IMR-90 (cell line): Measurements from ENCODE around the gene CAMTA1. TPM values are rescaled to one million over a fixed set of nuclear protein-coding genes. Genes with fewer than 3 reads are reported as not detected.

Source experiments
- ATAC-seq: fragments of 200-7000 bp; cut with Tn5 transposase; 2 replicates; pipeline ENCODE4 v1.9.1; 2020; ENCODE audit warnings: low read depth, mild to moderate bottlenecking, moderate library complexity
- BruUV-seq: library from RNA; stranded (reverse); fragments of 400-500 nt; replicated peaks from 2 replicates; lab custom pipeline; 2021; lab: Mats Ljungman, UMichigan
- CTCF ChIA-PET: fragments of 300-600 bp; formaldehyde crosslinking; extraction: SDS; loops from one replicate; lab custom pipeline; 2021; ENCODE audit warnings: antibody characterized with exemption; lab: Yijun Ruan, JAX
- POLR2A ChIA-PET: fragments of 300-600 bp; sonication (Branson Sonifier 250); formaldehyde crosslinking; loops from one replicate; lab custom pipeline; 2022; ENCODE audit warnings: antibody characterized with exemption; ENCODE audit not compliant: unreplicated experiment; lab: Charles Lee
- DNase-seq: peaks from one replicate; pipeline ENCODE4 v3.0.0; 2013
- H2AFZ ChIP-seq: replicated peaks from 2 replicates; pipeline ENCODE3; 2013; ENCODE audit warnings: low read length, mild to moderate bottlenecking; ENCODE audit not compliant: poor library complexity
- H2AK5ac ChIP-seq: 2 replicates; pipeline ENCODE4 v1.6.1; 2013; ENCODE audit warnings: low read depth, low read length, inconsistent platforms
- H2AK9ac ChIP-seq: replicated peaks from 2 replicates; pipeline ENCODE3; 2013; ENCODE audit warnings: mild to moderate bottlenecking, low read depth, low read length, moderate library complexity; ENCODE audit not compliant: poor library complexity
- H2BK120ac ChIP-seq: 2 replicates; pipeline ENCODE4 v1.6.1; 2013; ENCODE audit warnings: low read depth, low read length, inconsistent platforms
- H2BK15ac ChIP-seq: 3 replicates; pipeline ENCODE4 v1.6.1; 2013; ENCODE audit warnings: low read depth, low read length, inconsistent platforms
- H2BK20ac ChIP-seq: 2 replicates; pipeline ENCODE4 v1.6.1; 2013; ENCODE audit warnings: low read depth, mild to moderate bottlenecking, inconsistent platforms, low read length, moderate library complexity
- H2BK5ac ChIP-seq: 2 replicates; pipeline ENCODE4 v1.6.1; 2013; ENCODE audit warnings: mild to moderate bottlenecking, low read depth, low read length, inconsistent platforms; ENCODE audit not compliant: poor library complexity, severe bottlenecking
- H3K14ac ChIP-seq: replicated peaks from 2 replicates; pipeline ENCODE4 v1.6.1; 2013; ENCODE audit warnings: low read depth, low read length, inconsistent platforms
- H3K18ac ChIP-seq: 2 replicates; pipeline ENCODE4 v1.6.1; 2013; ENCODE audit warnings: low read depth, low read length, control low read depth
- H3K23ac ChIP-seq: 2 replicates; pipeline ENCODE4 v1.6.1; 2013; ENCODE audit warnings: low read depth, low read length, inconsistent platforms
- H3K27ac ChIP-seq: 2 replicates; pipeline ENCODE4 v1.5.1; 2013; ENCODE audit warnings: mild to moderate bottlenecking, control low read depth, low read length; ENCODE audit not compliant: insufficient read depth
- H3K27me3 ChIP-seq: 2 replicates; pipeline ENCODE4 v1.6.1; 2013; ENCODE audit warnings: low read length; ENCODE audit not compliant: control insufficient read depth, insufficient read depth
- H3K36me3 ChIP-seq: 2 replicates; pipeline ENCODE4 v1.6.1; 2013; ENCODE audit warnings: low read length, mixed read lengths; ENCODE audit not compliant: control insufficient read depth, insufficient read depth
- H3K4ac ChIP-seq: 2 replicates; pipeline ENCODE4 v1.6.1; 2013; ENCODE audit warnings: low read depth, low read length, inconsistent platforms
- H3K4me1 ChIP-seq: 2 replicates; pipeline ENCODE4 v1.6.1; 2013; ENCODE audit warnings: low read length, mixed read lengths; ENCODE audit not compliant: control insufficient read depth, insufficient read depth
- H3K4me2 ChIP-seq: 2 replicates; pipeline ENCODE4 v1.6.1; 2013; ENCODE audit warnings: low read depth, mild to moderate bottlenecking, control low read depth, low read length, moderate library complexity
- H3K4me3 ChIP-seq: 2 replicates; pipeline ENCODE4 v1.5.1; 2013; ENCODE audit warnings: low read depth, mild to moderate bottlenecking, control low read depth, low read length, moderate library complexity; ENCODE audit not compliant: insufficient read depth
- H3K56ac ChIP-seq: 2 replicates; pipeline ENCODE4 v1.6.1; 2013; ENCODE audit warnings: low read length, inconsistent platforms; ENCODE audit not compliant: insufficient read depth; ENCODE audit errors: extremely low read depth
- H3K79me1 ChIP-seq, 2 experiments: 2 replicates each; pipeline ENCODE4 v1.6.1; 2013; ENCODE audit warnings: low read length in 2 of 2, inconsistent platforms in 1 of 2, low read depth in 1 of 2
- H3K9ac ChIP-seq: 2 replicates; pipeline ENCODE4 v1.6.1; 2013; ENCODE audit warnings: low read depth, low read length, control low read depth
- H3K9me1 ChIP-seq: 2 replicates; pipeline ENCODE4 v1.6.1; 2013; ENCODE audit warnings: low read length, inconsistent platforms; ENCODE audit not compliant: insufficient read depth
- H3K9me3 ChIP-seq: 2 replicates; pipeline ENCODE4 v1.6.1; 2013; ENCODE audit warnings: low read length; ENCODE audit not compliant: control insufficient read depth, insufficient read depth
- H4K20me1 ChIP-seq: 2 replicates; pipeline ENCODE4 v1.6.1; 2013; ENCODE audit warnings: low read length, inconsistent platforms; ENCODE audit not compliant: insufficient read depth
- H4K5ac ChIP-seq: 2 replicates; pipeline ENCODE4 v1.6.1; 2013; ENCODE audit warnings: mild to moderate bottlenecking, low read depth, low read length, control low read depth
- H4K8ac ChIP-seq, 2 experiments: 2 replicates each; pipeline ENCODE4 v1.6.1; 2013; ENCODE audit warnings: low read depth in 2 of 2, low read length in 2 of 2, control low read depth in 1 of 2, inconsistent platforms in 1 of 2
- H4K91ac ChIP-seq: 2 replicates; pipeline ENCODE4 v1.6.1; 2013; ENCODE audit warnings: low read depth, low read length, inconsistent platforms; ENCODE audit not compliant: insufficient read depth
- CHD1 ChIP-seq: IDR thresholded peaks from 2 replicates; pipeline ENCODE4 v1.6.1; 2012; ENCODE audit warnings: low read depth, low read length, improper control_type of control experiment
- FOS ChIP-seq: fragments of 150-350 bp; IDR thresholded peaks from 2 replicates; pipeline ENCODE4 v1.6.1; 2016; ENCODE audit warnings: low read depth, low read length
- MAZ ChIP-seq: IDR thresholded peaks from 2 replicates; pipeline ENCODE4 v1.6.1; 2012; ENCODE audit warnings: low read depth, mild to moderate bottlenecking, low read length, improper control_type of control experiment, moderate library complexity, borderline replicate concordance
- MXI1 ChIP-seq: IDR thresholded peaks from 2 replicates; pipeline ENCODE4 v1.6.1; 2012; ENCODE audit warnings: low read depth, mild to moderate bottlenecking, low read length, moderate library complexity, borderline replicate concordance
- NFE2L2 ChIP-seq: fragments of 150-350 bp; IDR thresholded peaks from 2 replicates; pipeline ENCODE4 v1.6.1; 2016; ENCODE audit warnings: low read depth, mild to moderate bottlenecking, low read length
- POLR2A ChIP-seq: IDR thresholded peaks from 2 replicates; pipeline ENCODE4 v1.6.1; 2012; ENCODE audit warnings: mild to moderate bottlenecking, low read depth, low read length
- RAD21 ChIP-seq: IDR thresholded peaks from 2 replicates; pipeline ENCODE4 v1.6.1; 2012; ENCODE audit warnings: low read length, improper control_type of control experiment
- SMC3 ChIP-seq: fragments of 150-350 bp; IDR thresholded peaks from 2 replicates; pipeline ENCODE4 v1.6.1; 2016; ENCODE audit warnings: low read depth, mild to moderate bottlenecking, antibody characterized with exemption, low read length, moderate library complexity
- WGBS, 2 experiments: methylation state at CpG; one replicate each; pipeline versions ENCODE4 v1.1.5 to v1.1.7; 2013; ENCODE audit warnings: missing lambda C conversion rate in 2 of 2; ENCODE audit not compliant: insufficient read length in 1 of 2; ENCODE audit errors: extremely low coverage in 2 of 2; 5-methylcytosine and 5-hydroxymethylcytosine counted together
- dilution Hi-C: fragments of 300-500 bp; cut with HindIII; formaldehyde crosslinking; loops from one replicate; pipeline ENCODE4 v1.14.3; 2018; ENCODE audit warnings: low sequenced_read_pairs; ENCODE audit not compliant: unreplicated experiment
- in situ Hi-C: fragments of 300-500 bp; cut with MboI; formaldehyde crosslinking; loops from 3 replicates; pipeline ENCODE4 v1.14.3; 2019; ENCODE audit warnings: low sequenced_read_pairs, inconsistent platforms, mixed read lengths
- intact Hi-C: fragments of 100-400 bp; cut with micrococcal nuclease; formaldehyde crosslinking; loops from 2 replicates; pipeline ENCODE4 v1.10.0; 2022
- polyA plus RNA-seq, 3 experiments: library from polyadenylated mRNA; depleted of rRNA; stranded (reverse); fragments of >200 nt; gene quantifications; 2 replicates each; pipeline ENCODE4 v1.2.3, GENCODE V29; 2012; ENCODE audit warnings: low replicate concordance in 1 of 3
- total RNA-seq: library from RNA; depleted of rRNA; stranded (reverse); fragments of >200 nt; gene quantifications from 2 replicates; pipeline ENCODE4 v1.2.3, GENCODE V29; 2012
- TF ChIP-seq, protein P1 (sequence below): fragments of 150-350 bp; IDR thresholded peaks from 2 replicates; pipeline ENCODE4 v1.6.1; 2017; ENCODE audit warnings: mild to moderate bottlenecking, antibody characterized with exemption, low read length, low read depth
- TF ChIP-seq, protein P2 (sequence below): conservative IDR thresholded peaks from 2 replicates; pipeline ENCODE4 v1.5.1; 2012; ENCODE audit warnings: mild to moderate bottlenecking, low read depth, low read length, improper control_type of control experiment

Gene CAMTA1
- total and polyA plus RNA-seq, 2 of the 4 experiments (the other 2 are of a cell fraction): 35.5 to 74.3 TPM

DNA sequence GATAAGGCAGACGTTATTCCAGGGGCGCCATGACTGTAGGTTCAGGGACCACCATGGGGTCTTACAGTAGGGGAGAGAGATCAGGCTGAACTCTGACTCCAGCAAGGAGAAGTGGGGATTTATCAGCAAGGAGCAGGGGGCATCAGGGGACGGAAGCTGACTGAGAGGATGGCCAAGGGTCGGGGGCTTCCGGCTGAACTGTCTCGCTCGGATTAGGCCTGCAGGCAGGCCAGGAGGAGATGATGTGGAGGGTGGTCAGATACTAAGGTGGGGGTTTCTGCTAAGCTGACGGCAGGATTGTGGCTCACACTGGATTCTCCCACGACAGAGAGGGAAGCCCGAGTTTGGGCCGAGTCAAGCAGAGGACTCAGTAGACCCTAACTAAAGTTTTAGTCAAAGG, 798.9 kb downstream of the CAMTA1 start:
- Histone ChIP-seq H3K9ac (no peak overlapping the region), H2BK20ac (no peak overlapping the region), H4K5ac (no peak overlapping the region), H4K20me1 (no peaks in the 10 kb centered on the region), H2BK120ac (no peak overlapping the region), H2AFZ (no peak overlapping the region), H3K27me3 (peaks cover 19% of the 10 kb centered on the region), H3K23ac (no peak overlapping the region), H3K4me2 (no peak overlapping the region), H3K9me1 (no peaks in the 10 kb centered on the region), H3K14ac (no peak overlapping the region), H4K91ac (no peak overlapping the region), H3K4me1 (no peaks in the 10 kb centered on the region), H3K18ac (no peak overlapping the region), H3K79me1 (no peaks in the 10 kb centered on the region), H2AK9ac (no peak overlapping the region), H4K8ac (no peak overlapping the region), H3K27ac (no peak overlapping the region), H3K4me3 (no peak overlapping the region), H3K4ac (no peak overlapping the region), H3K36me3 (no peaks in the 10 kb centered on the region), H3K56ac (no peak overlapping the region), H2BK5ac (no peak overlapping the region), H2BK15ac (no peak overlapping the region), H3K9me3 (peaks cover 3% of the 10 kb centered on the region; the same call in 1 of the 2 replicates), H2AK5ac (no peak overlapping the region)
- BruUV-seq: no TSS peak
- intact Hi-C loops (no loop called here), in situ Hi-C loops (no loop called here), dilution Hi-C loops (no loop called here)
- TF ChIP-seq CHD1: no peak
- TF ChIP-seq MAZ: no peak
- TF ChIP-seq FOS: no peak
- TF ChIP-seq SMC3: no peak
- TF ChIP-seq, protein P1, sequence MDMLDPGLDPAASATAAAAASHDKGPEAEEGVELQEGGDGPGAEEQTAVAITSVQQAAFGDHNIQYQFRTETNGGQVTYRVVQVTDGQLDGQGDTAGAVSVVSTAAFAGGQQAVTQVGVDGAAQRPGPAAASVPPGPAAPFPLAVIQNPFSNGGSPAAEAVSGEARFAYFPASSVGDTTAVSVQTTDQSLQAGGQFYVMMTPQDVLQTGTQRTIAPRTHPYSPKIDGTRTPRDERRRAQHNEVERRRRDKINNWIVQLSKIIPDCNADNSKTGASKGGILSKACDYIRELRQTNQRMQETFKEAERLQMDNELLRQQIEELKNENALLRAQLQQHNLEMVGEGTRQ: no peak
- no peak for TF ChIP-seq POLR2A
- TF ChIP-seq MXI1: no peak
- TF ChIP-seq, protein P2, sequence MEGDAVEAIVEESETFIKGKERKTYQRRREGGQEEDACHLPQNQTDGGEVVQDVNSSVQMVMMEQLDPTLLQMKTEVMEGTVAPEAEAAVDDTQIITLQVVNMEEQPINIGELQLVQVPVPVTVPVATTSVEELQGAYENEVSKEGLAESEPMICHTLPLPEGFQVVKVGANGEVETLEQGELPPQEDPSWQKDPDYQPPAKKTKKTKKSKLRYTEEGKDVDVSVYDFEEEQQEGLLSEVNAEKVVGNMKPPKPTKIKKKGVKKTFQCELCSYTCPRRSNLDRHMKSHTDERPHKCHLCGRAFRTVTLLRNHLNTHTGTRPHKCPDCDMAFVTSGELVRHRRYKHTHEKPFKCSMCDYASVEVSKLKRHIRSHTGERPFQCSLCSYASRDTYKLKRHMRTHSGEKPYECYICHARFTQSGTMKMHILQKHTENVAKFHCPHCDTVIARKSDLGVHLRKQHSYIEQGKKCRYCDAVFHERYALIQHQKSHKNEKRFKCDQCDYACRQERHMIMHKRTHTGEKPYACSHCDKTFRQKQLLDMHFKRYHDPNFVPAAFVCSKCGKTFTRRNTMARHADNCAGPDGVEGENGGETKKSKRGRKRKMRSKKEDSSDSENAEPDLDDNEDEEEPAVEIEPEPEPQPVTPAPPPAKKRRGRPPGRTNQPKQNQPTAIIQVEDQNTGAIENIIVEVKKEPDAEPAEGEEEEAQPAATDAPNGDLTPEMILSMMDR: no peak
- TF ChIP-seq RAD21: no peak
- no peak for TF ChIP-seq NFE2L2
- ChIA-PET CTCF (no interaction called here), POLR2A (no interaction called here)
- ATAC-seq: no peak
- no peak for DNase-seq
- WGBS, 2 experiments: 95% methylated on average over 3 of the region's 11 CpGs; no CpG with 5 or more reads in 1 of the 2 experiments
